Cardiac muscle cell (in vitro differentiated cells and primary cell): Measurements from ENCODE around the gene FLYWCH2. TPM values are rescaled to one million over a fixed set of nuclear protein-coding genes. Genes with fewer than 3 reads are reported as not detected.

Source experiments
- DNase-seq, 2 donors: peaks; one replicate each; pipeline versions ENCODE4 v3.0.0 to v3.0.0-alpha.2; 2010 to 2017; ENCODE audit warnings: low read depth in 1 of 2, low spot score in 1 of 2
- H3K27ac ChIP-seq: fragments of 200-600 bp; sonication (generic); 2 replicates; pipeline ENCODE4 v1.5.1; 2016
- H3K27me3 ChIP-seq: fragments of 200-600 bp; sonication (generic); 2 replicates; pipeline ENCODE4 v1.6.0; 2016; ENCODE audit warnings: control low read depth
- H3K36me3 ChIP-seq: fragments of 200-600 bp; sonication (generic); 2 replicates; pipeline ENCODE4 v1.5.1; 2016; ENCODE audit warnings: control low read depth
- H3K4me1 ChIP-seq: fragments of 200-600 bp; sonication (generic); 2 replicates; pipeline ENCODE4 v1.8.1; 2017; ENCODE audit warnings: low read depth, mild to moderate bottlenecking, mixed run types
- H3K4me3 ChIP-seq: fragments of 200-600 bp; sonication (generic); 2 replicates; pipeline ENCODE4 v1.5.1; 2016; ENCODE audit warnings: mild to moderate bottlenecking
- H3K9me3 ChIP-seq: fragments of 200-600 bp; sonication (generic); 2 replicates; pipeline ENCODE4 v1.5.1; 2017; ENCODE audit warnings: low read depth, mild to moderate bottlenecking, control low read depth
- CTCF ChIP-seq: IDR thresholded peaks from 2 replicates; pipeline ENCODE4 v1.5.1; 2012; ENCODE audit warnings: low read depth, mild to moderate bottlenecking, low read length
- polyA plus RNA-seq: library from polyadenylated mRNA; unstranded; fragments of >200 nt; fragmentation: Nextera tagmentation; extraction: Ambion mirVana; gene quantifications from 2 replicates; pipeline ENCODE4 v1.2.1, GENCODE V29; 2016
- total RNA-seq: library from RNA; depleted of rRNA; stranded (reverse); fragments of >200 nt; gene quantifications from 2 replicates; pipeline ENCODE4 v1.2.3, GENCODE V29; 2016

FLYWCH2 gene
- total and polyA plus RNA-seq, 2 experiments from 2014 or later = 66.1 to 134 TPM

- Histone ChIP-seq H3K4me1 (no peaks in the 10 kb centered on the region), H3K27ac (no peak overlapping the region), H3K9me3 (no peaks in the 10 kb centered on the region), H3K36me3 (no peaks in the 10 kb centered on the region), H3K27me3 (peaks cover 60% of the 10 kb centered on the region), H3K4me3 (no peak overlapping the region)
- peak in 1 of 2 donors; percentile 45 for DNase-seq
- TF ChIP-seq CTCF = no peak
Observed at GRCh38 chr16:2860826-2861567, 22.0 kb upstream of the FLYWCH2 start.

GRCh38 chr16:2865651-2866050, 17.4 kb upstream of the FLYWCH2 start:
- Histone ChIP-seq H3K4me1 (no peaks in the 10 kb centered on the region), H3K4me3 (no peak overlapping the region), H3K9me3 (no peaks in the 10 kb centered on the region), H3K27ac (no peak overlapping the region), H3K36me3 (no peaks in the 10 kb centered on the region), H3K27me3 (peaks cover 48% of the 10 kb centered on the region)
- no peak for TF ChIP-seq CTCF
- no peak for DNase-seq

GRCh38 chr16:2866431-2866830, 16.6 kb upstream of the FLYWCH2 start:
- peaks cover 55% of the 10 kb centered on the region for H3K27me3 ChIP-seq
- TF ChIP-seq CTCF = no peak
- H3K4me1 ChIP-seq = no peaks in the 10 kb centered on the region
- no peak overlapping the region for H3K4me3 ChIP-seq
- DNase-seq = no peak
- no peaks in the 10 kb centered on the region for H3K36me3 ChIP-seq
- no peaks in the 10 kb centered on the region for H3K9me3 ChIP-seq
- H3K27ac ChIP-seq = no peak overlapping the region

- Histone ChIP-seq H3K4me1 (no peaks in the 10 kb centered on the region), H3K4me3 (peak overlapping the region; percentile 43), H3K36me3 (no peaks in the 10 kb centered on the region), H3K27me3 (peaks cover 58% of the 10 kb centered on the region), H3K27ac (no peak overlapping the region), H3K9me3 (no peaks in the 10 kb centered on the region)
- TF ChIP-seq CTCF = no peak
- DNase-seq = no peak
Observed at GRCh38 chr16:2867661-2867986, 15.4 kb upstream of the FLYWCH2 start.

- TF ChIP-seq CTCF = peak; percentile 97
Observed at GRCh38 chr16:2867987-2868789, 14.8 kb upstream of the FLYWCH2 start.

More at GRCh38 chr16:2867987-2868789, 14.8 kb upstream of the FLYWCH2 start:
- Histone ChIP-seq H3K36me3 (no peaks in the 10 kb centered on the region), H3K4me1 (no peaks in the 10 kb centered on the region), H3K4me3 (peak overlapping the region; percentile 43), H3K27ac (peak overlapping the region; percentile 82), H3K27me3 (peaks cover 58% of the 10 kb centered on the region), H3K9me3 (no peaks in the 10 kb centered on the region)
- DNase-seq = peak; percentile 94 to 95
